COR-L47 (cell line): ENCODE measurements around the gene UFL1.
"Not testable (repeated sequence)": the region's sequence is repeated elsewhere in the genome, so short reads cannot be mapped to it uniquely, and the experiment has no call there.

Experiments
- DNase-seq: peaks from one replicate; lab custom pipeline; 2025; lab: John Stamatoyannopoulos, UW

UFL1 gene

DNA sequence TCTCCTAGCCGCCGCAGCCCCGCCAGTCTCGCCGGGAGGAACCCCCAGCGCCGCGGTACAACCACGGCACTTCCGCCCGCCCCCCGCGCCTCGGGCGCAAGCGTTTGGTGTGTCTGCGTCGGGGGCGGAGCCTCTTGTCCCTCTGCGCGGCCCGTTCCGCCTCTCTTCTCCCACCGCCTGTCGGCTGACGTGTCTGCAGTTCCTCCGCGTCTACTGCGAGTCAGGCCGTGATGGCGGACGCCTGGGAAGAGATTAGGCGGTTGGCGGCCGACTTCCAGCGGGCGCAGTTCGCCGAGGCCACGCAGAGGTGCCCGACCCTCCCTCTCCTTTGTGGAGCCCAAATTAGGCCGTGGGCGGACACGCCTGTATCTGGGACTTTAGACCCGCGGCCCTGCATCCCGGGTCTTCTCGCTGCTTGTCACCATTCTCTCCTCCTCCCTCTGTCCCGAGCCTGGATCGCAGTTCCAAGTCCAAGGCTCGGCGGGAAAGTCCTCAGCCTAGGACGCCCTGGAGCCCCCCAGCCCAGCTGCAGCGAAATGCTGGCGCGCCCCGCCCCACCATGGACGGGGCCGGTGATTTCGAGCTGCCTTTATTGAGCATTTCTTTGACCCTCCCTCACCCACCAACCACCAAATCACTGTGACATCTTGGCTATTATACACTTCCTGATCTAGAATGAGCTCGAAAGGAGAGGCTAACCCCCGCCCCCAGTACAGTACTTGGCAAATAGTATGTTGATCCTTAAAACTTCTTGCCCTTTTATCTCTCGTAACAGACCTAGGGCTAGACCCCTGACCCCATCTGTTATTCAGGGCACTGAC is at the start of gene UFL1:
TSS of gene UFL1 (plus strand) at position 163 of the 821 bp plus-strand sequence. CDS start at position 231, 68 bp downstream.
- DNase-seq: peak; percentile 93

GRCh38 chr6:96472291-96472690 is 49.3 kb upstream of the UFL1 start:
- DNase-seq: not testable (repeated sequence)

GRCh38 chr6:96478695-96479094 is 42.9 kb upstream of the UFL1 start:
- DNase-seq: no peak

GRCh38 chr6:96491926-96492325 is 29.7 kb upstream of the UFL1 start:
- no peak for DNase-seq

GRCh38 chr6:96499781-96500180 is 21.8 kb upstream of the UFL1 start:
- no peak for DNase-seq

- no peak for DNase-seq
Measured at GRCh38 chr6:96502915-96503314, 18.7 kb upstream of the UFL1 start.

DNA sequence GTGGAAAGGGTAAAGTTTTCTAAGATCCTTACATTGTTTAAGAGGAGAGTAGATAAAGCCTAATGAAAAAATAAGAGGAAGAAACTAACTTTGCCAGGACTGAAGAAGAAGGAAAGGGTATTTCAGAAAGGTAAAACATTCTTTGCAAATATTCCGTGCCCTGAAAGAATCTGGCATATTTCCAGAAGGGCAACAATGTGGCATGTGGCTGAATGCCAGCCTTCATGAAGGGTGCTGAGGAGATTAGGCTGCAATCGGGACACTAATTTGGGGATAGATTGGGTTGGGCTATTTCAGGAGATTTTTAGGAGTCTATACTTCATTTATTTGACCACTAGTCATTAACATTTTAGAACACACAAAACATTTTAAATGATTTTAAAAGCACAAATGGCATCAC is 16.2 kb upstream of the UFL1 start:
- no peak for DNase-seq

GRCh38 chr6:96509281-96509680 is 12.3 kb upstream of the UFL1 start:
- no peak for DNase-seq

GRCh38 chr6:96520171-96521115 is 1.2 kb upstream of the UFL1 start:
- no peak for DNase-seq

DNA sequence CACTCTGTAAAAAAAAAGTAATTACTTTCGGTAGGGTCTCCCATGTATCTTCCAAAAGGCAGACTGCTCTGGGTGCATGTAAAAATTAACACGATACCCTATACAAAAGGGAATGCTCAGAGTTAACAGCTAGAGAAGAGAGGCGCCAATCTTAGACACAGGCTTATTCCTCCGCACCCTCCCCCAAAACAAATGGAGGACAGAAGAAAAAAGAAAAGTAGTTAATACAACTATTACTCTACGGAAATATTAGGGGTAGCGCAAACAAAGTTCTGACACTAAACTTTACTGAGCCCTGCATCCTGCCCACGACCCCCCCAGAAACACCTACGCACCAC is 331 bp upstream of the UFL1 start:
- DNase-seq: no peak

GRCh38 chr6:96522465-96523009 is 931 bp downstream of the UFL1 start:
- no peak for DNase-seq

DNA sequence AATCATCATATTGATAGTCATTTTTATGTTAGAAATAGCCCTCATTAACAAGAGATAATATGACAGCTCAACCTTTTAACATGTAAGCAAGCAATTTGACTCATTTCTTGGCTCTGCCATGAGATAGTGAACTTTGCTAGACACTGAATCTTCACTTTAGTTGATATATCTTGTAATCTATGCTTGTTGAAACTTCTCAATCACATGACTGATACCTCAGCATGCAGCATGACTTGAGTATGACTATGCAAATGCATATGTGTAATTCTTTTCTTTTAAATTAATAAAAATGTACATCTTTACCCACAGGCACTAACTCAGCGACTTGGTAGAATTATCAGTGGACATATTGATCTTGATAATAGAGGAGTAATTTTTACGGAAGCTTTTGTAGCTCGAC is 6.6 kb downstream of the UFL1 start:
- no peak for DNase-seq

GRCh38 chr6:96532399-96532798 is 10.8 kb downstream of the UFL1 start:
- DNase-seq: no peak

GRCh38 chr6:96537726-96538125 is 16.1 kb downstream of the UFL1 start:
- no peak for DNase-seq

GRCh38 chr6:96542702-96543101 is 21.1 kb downstream of the UFL1 start:
- no peak for DNase-seq

- DNase-seq: no peak
Measured at GRCh38 chr6:96545882-96546281, 24.3 kb downstream of the UFL1 start.

DNA sequence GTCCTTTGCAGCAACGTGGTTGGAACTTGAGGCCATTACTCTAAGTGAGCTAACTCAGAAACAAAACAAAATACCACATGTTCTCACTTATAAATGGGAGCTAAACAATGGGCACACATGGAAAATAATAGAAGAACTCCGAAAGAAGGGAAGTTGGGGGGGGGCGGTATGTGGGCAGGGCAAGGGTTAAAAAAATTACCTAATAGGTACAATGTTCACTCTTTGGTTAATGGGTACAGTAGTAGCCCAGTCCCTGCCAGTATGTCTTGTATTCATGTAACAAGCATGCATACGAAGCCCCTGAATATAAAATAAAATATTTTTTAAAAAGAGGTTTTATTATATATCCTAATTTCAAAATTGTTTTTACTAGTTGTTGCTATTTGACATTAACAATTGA is 26.0 kb downstream of the UFL1 start:
- DNase-seq: no peak

DNA sequence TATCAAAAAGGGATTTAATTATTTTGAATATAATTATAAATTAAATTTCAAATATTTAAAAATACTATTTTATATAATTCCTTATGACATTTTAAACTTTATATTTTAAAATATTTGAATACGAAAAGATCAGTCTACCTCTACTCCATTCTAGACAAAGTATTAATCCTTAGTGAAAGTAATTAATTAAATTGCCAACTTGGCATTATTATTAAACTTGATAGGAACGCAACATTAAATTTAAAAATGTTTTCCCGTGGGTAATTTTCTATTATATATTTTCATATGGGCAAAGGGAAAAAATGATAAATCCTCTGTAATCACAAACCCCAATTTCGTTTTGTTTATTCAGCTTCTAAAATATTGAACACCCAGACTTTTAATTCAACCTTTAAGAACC is 33.0 kb downstream of the UFL1 start:
- DNase-seq: no peak

DNA sequence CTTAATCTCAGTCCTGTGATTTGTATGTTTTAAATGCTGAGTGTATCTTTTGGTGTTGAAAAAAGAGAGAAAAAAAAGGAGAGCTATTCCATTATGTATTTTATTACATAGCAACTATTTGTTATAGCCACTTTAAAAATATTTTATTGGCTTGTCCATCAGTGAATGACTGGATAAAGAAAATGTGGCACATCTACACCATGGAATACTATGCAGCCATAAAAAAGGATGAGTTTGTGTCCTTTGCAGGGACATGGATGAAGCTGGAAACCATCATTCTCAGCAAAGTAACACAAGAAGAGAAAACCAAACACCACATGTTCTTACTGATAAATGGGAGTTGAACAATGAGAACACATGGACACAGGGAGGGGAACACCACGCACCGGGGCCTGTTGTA is 38.1 kb downstream of the UFL1 start:
- DNase-seq: not testable (repeated sequence)

- DNase-seq: no peak
Measured at GRCh38 chr6:96562886-96563285, 41.3 kb downstream of the UFL1 start, which contains the start of gene FHL5. Gene FHL5 (plus strand): TSS chr6:96563128. CDS start chr6:96603614, 40,486 bp downstream.

DNA sequence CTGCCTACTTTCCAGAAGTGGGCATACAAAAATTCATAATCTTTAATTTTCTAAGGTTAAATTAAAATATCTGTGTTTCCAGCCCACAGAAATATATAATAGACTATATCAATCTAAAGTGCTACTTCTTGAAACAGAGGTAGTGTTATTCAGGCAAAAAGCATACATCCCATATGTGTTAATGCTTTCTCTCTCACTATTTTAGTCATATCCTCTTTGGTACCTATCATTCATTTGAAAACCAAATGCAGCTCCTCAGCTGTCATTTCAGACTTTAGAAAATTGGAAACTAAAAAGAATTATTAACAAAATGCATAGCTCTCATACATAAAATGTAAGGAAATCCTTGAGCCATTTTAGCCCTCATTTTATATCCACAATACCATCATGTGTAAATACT is 42.2 kb downstream of the UFL1 start:
- DNase-seq: no peak

DNA sequence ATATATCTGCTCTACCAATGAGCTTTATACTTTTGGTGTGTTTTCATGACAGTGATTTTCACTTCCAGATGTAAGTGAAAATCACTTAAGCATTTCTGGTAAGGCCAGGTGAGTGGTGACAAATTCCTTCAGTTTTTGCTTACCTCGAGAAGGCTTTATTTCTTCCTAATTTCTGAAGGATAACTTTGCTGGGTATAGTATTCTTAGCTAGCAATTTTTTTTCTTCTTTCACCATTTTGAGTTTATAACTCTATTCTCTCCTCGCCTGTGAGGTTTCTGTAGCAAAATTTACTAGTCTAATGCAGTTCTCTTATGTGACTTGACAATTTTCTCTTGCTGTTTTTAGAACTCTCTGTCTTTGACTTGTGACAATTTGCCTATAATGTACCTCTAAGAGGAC is 48.4 kb downstream of the UFL1 start:
- no peak for DNase-seq

DNA sequence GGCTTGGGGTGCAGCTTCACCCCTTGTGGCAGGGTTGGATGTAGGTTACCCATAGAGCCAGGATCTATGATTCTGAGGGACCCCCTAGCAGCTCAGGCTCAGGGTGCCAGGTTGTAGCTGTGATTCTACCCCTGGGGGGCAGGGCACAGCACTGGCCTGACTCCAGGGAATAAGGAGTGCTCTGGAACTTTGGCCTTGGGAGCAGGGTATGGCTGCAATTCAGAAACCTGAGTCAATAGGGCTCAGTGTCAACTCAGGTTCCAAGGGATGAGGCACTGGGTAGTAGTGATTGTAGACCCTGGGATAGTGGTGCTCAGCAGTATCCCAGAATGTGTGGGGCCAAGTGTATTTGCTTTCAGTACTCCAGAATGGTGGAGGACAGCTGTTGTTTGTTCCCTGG is 49.9 kb downstream of the UFL1 start:
- no peak for DNase-seq
